Colonic mucosa (tissue), 4 donors: Measurements from ENCODE around the gene KRTAP5-6. TPM values are rescaled to one million over a fixed set of nuclear protein-coding genes. Genes with fewer than 3 reads are reported as not detected.

Source experiments
- DNase-seq: peaks from one replicate; pipeline ENCODE4 v3.0.0-alpha.2; 2020
- H3K27ac ChIP-seq: fragments of 200-600 bp; one replicate; pipeline ENCODE4 v1.8.0; 2021
- H3K27me3 ChIP-seq: fragments of 200-600 bp; one replicate; pipeline ENCODE4 v1.8.0; 2021
- H3K36me3 ChIP-seq: fragments of 200-600 bp; one replicate; pipeline ENCODE4 v1.8.0; 2021
- H3K4me1 ChIP-seq: fragments of 200-600 bp; one replicate; pipeline ENCODE4 v1.8.0; 2021; ENCODE audit warnings: mild to moderate bottlenecking
- H3K4me3 ChIP-seq: fragments of 200-600 bp; one replicate; pipeline ENCODE4 v1.8.0; 2021
- H3K9ac ChIP-seq, 2 donors: one replicate each; pipeline ENCODE4 v1.7.0; 2013; ENCODE audit warnings: control low read depth in 2 of 2, low read depth in 2 of 2, low read length in 2 of 2
- H3K9me3 ChIP-seq: fragments of 200-600 bp; one replicate; pipeline ENCODE4 v1.8.0; 2021
- CTCF ChIP-seq: fragments of 200-600 bp; IDR thresholded peaks from one replicate; pipeline ENCODE4 v1.8.0; 2022; ENCODE audit warnings: antibody characterized with exemption, mild to moderate bottlenecking
- intact Hi-C: fragments of 100-400 bp; cut with DNase I; formaldehyde crosslinking; loops from one replicate; pipeline ENCODE4 v1.14.1; 2022
- total RNA-seq, 2 donors: library from RNA; stranded (reverse); fragmentation: NEBNext Ultra II Directional in 1 of 2; extraction: Animal tissue kit (Norgen Biotek cat#: 25700) in 1 of 2; gene quantifications; one replicate each; pipeline ENCODE4 v1.2.1, GENCODE V29; 2021
- donor health status: healthy.
- donor health status: DM: no; HTN: no; CAD: no.
- donor health status: DM: no; HTN: no; CAD: no.

Gene KRTAP5-6
- total RNA-seq, 2 donors from 2014 or later, result not detected

GRCh38 chr11:1719781-1720180, 22.8 kb downstream of the KRTAP5-6 start:
- Histone ChIP-seq H3K9ac (no peak overlapping the region), H3K4me3 (no peak overlapping the region), H3K9me3 (no peaks in the 10 kb centered on the region), H3K36me3 (no peaks in the 10 kb centered on the region), H3K4me1 (no peaks in the 10 kb centered on the region), H3K27me3 (no peaks in the 10 kb centered on the region), H3K27ac (no peak overlapping the region)
- no peak for TF ChIP-seq CTCF
- intact Hi-C loops, result no loop called here
- DNase-seq, result no peak

GRCh38 chr11:1727096-1727690, 30.2 kb downstream of the KRTAP5-6 start:
- H3K4me1 ChIP-seq, result no peaks in the 10 kb centered on the region
- H3K36me3 ChIP-seq, result no peaks in the 10 kb centered on the region
- H3K4me3 ChIP-seq, result no peak overlapping the region
- H3K9me3 ChIP-seq, result no peaks in the 10 kb centered on the region
- H3K27ac ChIP-seq, result no peak overlapping the region
- no peak for TF ChIP-seq CTCF
- no peaks in the 10 kb centered on the region for H3K27me3 ChIP-seq
- intact Hi-C loops, result no loop called here
- H3K9ac ChIP-seq, result no peak overlapping the region
- DNase-seq, result no peak

GRCh38 chr11:1727861-1728260, 30.9 kb downstream of the KRTAP5-6 start:
- Histone ChIP-seq H3K36me3 (no peaks in the 10 kb centered on the region), H3K4me3 (no peak overlapping the region), H3K27ac (no peak overlapping the region), H3K9ac (no peak overlapping the region), H3K9me3 (no peaks in the 10 kb centered on the region), H3K4me1 (no peaks in the 10 kb centered on the region), H3K27me3 (no peaks in the 10 kb centered on the region)
- no peak for TF ChIP-seq CTCF
- intact Hi-C loops, result no loop called here
- DNase-seq, result no peak

GRCh38 chr11:1728301-1728700, 31.3 kb downstream of the KRTAP5-6 start:
- intact Hi-C loops, result no loop called here
- no peaks in the 10 kb centered on the region for H3K36me3 ChIP-seq
- no peak overlapping the region for H3K27ac ChIP-seq
- H3K9ac ChIP-seq, result no peak overlapping the region
- DNase-seq, result no peak
- no peaks in the 10 kb centered on the region for H3K9me3 ChIP-seq
- H3K4me1 ChIP-seq, result no peaks in the 10 kb centered on the region
- no peak overlapping the region for H3K4me3 ChIP-seq
- TF ChIP-seq CTCF, result no peak
- no peaks in the 10 kb centered on the region for H3K27me3 ChIP-seq

GRCh38 chr11:1728931-1729691, 32.1 kb downstream of the KRTAP5-6 start:
- H3K27me3 ChIP-seq, result no peaks in the 10 kb centered on the region
- no peak overlapping the region for H3K4me3 ChIP-seq
- DNase-seq, result no peak
- intact Hi-C loops, result no loop called here
- no peak for TF ChIP-seq CTCF
- H3K4me1 ChIP-seq, result no peaks in the 10 kb centered on the region
- H3K27ac ChIP-seq, result no peak overlapping the region
- H3K9me3 ChIP-seq, result no peaks in the 10 kb centered on the region
- no peaks in the 10 kb centered on the region for H3K36me3 ChIP-seq
- H3K9ac ChIP-seq, result no peak overlapping the region
